Transverse colon (tissue), 4 donors: Measurements from ENCODE around the gene ANAPC10.

ENCODE experiments used
- EP300 ChIP-seq: sonication (generic); formaldehyde crosslinking; IDR thresholded peaks from one replicate; pipeline ENCODE4 v1.6.1; 2017; ENCODE audit warnings: antibody characterized with exemption, low read depth
- POLR2A ChIP-seq: fragments of 450-650 bp; IDR thresholded peaks from one replicate; pipeline ENCODE4 v1.6.1; 2016; ENCODE audit warnings: antibody characterized with exemption, mild to moderate bottlenecking, moderate library complexity
- POLR2AphosphoS5 ChIP-seq, 3 donors: sonication (generic); formaldehyde crosslinking; IDR thresholded peaks; one replicate each; pipeline ENCODE4 v1.6.1; 2016; ENCODE audit warnings: antibody characterized with exemption in 3 of 3
- TF ChIP-seq, protein P1 (sequence below), 5 experiments: fragments of 200-600 bp in 3 of 5; fragments of 450-650 bp in 2 of 5; sonication (generic) in 3 of 5; IDR thresholded peaks; 1 replicate in 2 of 5; 2 replicates in 3 of 5; pipeline ENCODE4 v1.5.1; 2016 to 2017; ENCODE audit warnings: antibody characterized with exemption in 5 of 5, inconsistent platforms in 3 of 5, mild to moderate bottlenecking in 2 of 5, moderate library complexity in 1 of 5

DNA sequence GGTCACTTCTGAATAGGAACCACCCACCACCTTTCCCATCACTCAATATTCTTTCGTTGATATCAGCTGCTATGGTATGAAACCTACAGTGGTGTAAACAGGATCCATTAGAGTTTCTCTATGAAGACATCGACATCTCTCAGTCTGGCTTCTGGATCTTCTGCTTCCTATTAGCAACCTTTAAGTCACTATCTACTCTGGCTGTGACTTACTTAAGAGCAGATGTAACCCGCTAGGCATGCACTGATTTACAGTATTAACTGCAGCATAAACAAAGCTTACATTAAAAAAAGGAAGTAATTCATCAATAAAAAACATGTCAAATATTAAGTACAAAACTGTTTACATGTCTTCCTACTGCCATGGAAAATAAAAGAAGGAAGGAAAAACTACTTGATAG lies 96.4 kb downstream of the ANAPC10 start:
- TF ChIP-seq POLR2A (no peak), POLR2AphosphoS5 (IDR thresholded peaks at IDR 0.05) (no peak), EP300 (no peak)
- TF ChIP-seq, protein P1, sequence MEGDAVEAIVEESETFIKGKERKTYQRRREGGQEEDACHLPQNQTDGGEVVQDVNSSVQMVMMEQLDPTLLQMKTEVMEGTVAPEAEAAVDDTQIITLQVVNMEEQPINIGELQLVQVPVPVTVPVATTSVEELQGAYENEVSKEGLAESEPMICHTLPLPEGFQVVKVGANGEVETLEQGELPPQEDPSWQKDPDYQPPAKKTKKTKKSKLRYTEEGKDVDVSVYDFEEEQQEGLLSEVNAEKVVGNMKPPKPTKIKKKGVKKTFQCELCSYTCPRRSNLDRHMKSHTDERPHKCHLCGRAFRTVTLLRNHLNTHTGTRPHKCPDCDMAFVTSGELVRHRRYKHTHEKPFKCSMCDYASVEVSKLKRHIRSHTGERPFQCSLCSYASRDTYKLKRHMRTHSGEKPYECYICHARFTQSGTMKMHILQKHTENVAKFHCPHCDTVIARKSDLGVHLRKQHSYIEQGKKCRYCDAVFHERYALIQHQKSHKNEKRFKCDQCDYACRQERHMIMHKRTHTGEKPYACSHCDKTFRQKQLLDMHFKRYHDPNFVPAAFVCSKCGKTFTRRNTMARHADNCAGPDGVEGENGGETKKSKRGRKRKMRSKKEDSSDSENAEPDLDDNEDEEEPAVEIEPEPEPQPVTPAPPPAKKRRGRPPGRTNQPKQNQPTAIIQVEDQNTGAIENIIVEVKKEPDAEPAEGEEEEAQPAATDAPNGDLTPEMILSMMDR (IDR thresholded peaks at IDR 0.05): no peak
